AG04450 (cell line): Measurements from ENCODE around the gene DGKH. TPM values are rescaled to one million over a fixed set of nuclear protein-coding genes. Genes with fewer than 3 reads are reported as not detected.
"Not testable (repeated sequence)": the region's sequence is repeated elsewhere in the genome, so short reads cannot be mapped to it uniquely, and the experiment has no call there.

Experiments used
- CTCF ChIA-PET: fragments of 300-600, 350-600 bp; formaldehyde crosslinking; extraction: SDS; loops from one replicate; lab custom pipeline; 2022; ENCODE audit warnings: antibody characterized with exemption, inconsistent platforms; lab: Charles Lee
- POLR2A ChIA-PET: fragments of 350-600 bp; formaldehyde crosslinking; extraction: SDS; loops from one replicate; lab custom pipeline; 2021; ENCODE audit warnings: antibody characterized with exemption, inconsistent platforms; lab: Yijun Ruan, JAX
- DNase-seq: peaks from one replicate; pipeline ENCODE4 v3.0.0-alpha.2; 2011; ENCODE audit warnings: low read depth, low spot score
- H3K27ac ChIP-seq: one replicate; pipeline ENCODE4 v1.5.1; 2012; ENCODE audit warnings: low read depth, low read length, control low read depth
- H3K27me3 ChIP-seq: one replicate; pipeline ENCODE4 v1.6.0; 2012; ENCODE audit warnings: low read length; ENCODE audit not compliant: control insufficient read depth, insufficient read depth
- H3K4me3 ChIP-seq: 2 replicates; pipeline ENCODE4 v1.5.1; 2011; ENCODE audit warnings: mild to moderate bottlenecking, low read depth, low read length, control low read depth
- H3K9me3 ChIP-seq: 2 replicates; pipeline ENCODE4 v1.5.1; 2012; ENCODE audit warnings: low read length; ENCODE audit not compliant: control insufficient read depth, insufficient read depth
- CTCF ChIP-seq: IDR thresholded peaks from 2 replicates; pipeline ENCODE4 v1.5.1; 2011; ENCODE audit warnings: low read depth, low read length, control low read depth, inconsistent platforms
- polyA plus RNA-seq: library from polyadenylated mRNA; depleted of rRNA; stranded (reverse); fragments of >200 nt; gene quantifications from 2 replicates; pipeline ENCODE4 v1.2.3, GENCODE V29; 2011

The DGKH gene
- polyA plus RNA-seq, 1 experiment = 4.3 TPM

- ChIA-PET POLR2A (no interaction called here), CTCF (interaction anchor here (1.4 kb wide), 1 partner anchor 12 kb away, joined by 3 read pairs; no protein-coding TSS in a partner anchor)
- Histone ChIP-seq H3K4me3 (no peak overlapping the region), H3K9me3 (no peaks in the 10 kb centered on the region), H3K27ac (no peak overlapping the region), H3K27me3 (no peaks in the 10 kb centered on the region)
- TF ChIP-seq CTCF = no peak
- DNase-seq = no peak
These were observed 16.5 kb downstream of the DGKH start for GRCh38 chr13:42064966-42065365.

GRCh38 chr13:42065414-42065813 lies 17.0 kb downstream of the DGKH start:
- no peak for TF ChIP-seq CTCF
- H3K9me3 ChIP-seq = no peaks in the 10 kb centered on the region
- CTCF ChIA-PET = no interaction called here
- no peak for DNase-seq
- no peak overlapping the region for H3K27ac ChIP-seq
- H3K4me3 ChIP-seq = no peak overlapping the region
- no peaks in the 10 kb centered on the region for H3K27me3 ChIP-seq
- POLR2A ChIA-PET = no interaction called here

- peak; percentile 84 for DNase-seq
- ChIA-PET POLR2A (interaction anchor here (1.2 kb wide), 1 partner anchor 106 kb away, joined by 3 read pairs; the partner anchor contains the start of gene VWA8), CTCF (no interaction called here)
- TF ChIP-seq CTCF = no peak
- Histone ChIP-seq H3K27ac (no peak overlapping the region), H3K9me3 (no peaks in the 10 kb centered on the region), H3K4me3 (no peak overlapping the region), H3K27me3 (no peaks in the 10 kb centered on the region)
These were observed 18.1 kb downstream of the DGKH start for GRCh38 chr13:42066542-42066941.

- Histone ChIP-seq H3K27ac (no peak overlapping the region), H3K27me3 (no peaks in the 10 kb centered on the region), H3K9me3 (no peaks in the 10 kb centered on the region), H3K4me3 (no peak overlapping the region)
- POLR2A ChIA-PET = no interaction called here
- CTCF ChIA-PET = no interaction called here
- no peak for TF ChIP-seq CTCF
- no peak for DNase-seq
These were observed 20.4 kb downstream of the DGKH start for GRCh38 chr13:42068886-42069285.

GRCh38 chr13:42070599-42070998 lies 22.2 kb downstream of the DGKH start:
- H3K9me3 ChIP-seq, H3K27me3 ChIP-seq, CTCF ChIA-PET, H3K27ac ChIP-seq, DNase-seq, POLR2A ChIA-PET, H3K4me3 ChIP-seq: not testable (repeated sequence)

- H3K27me3 ChIP-seq, POLR2A ChIA-PET, H3K4me3 ChIP-seq, DNase-seq, H3K27ac ChIP-seq, H3K9me3 ChIP-seq: not testable (repeated sequence)
- CTCF ChIA-PET = interaction anchor here (0.6 kb wide), 1 partner anchor 12 kb away, joined by 4 read pairs; no protein-coding TSS in a partner anchor
These were observed 22.7 kb downstream of the DGKH start for GRCh38 chr13:42071179-42071578.
